Smooth muscle cell (in vitro differentiated cells): ENCODE results near the gene TRMT44. TPM values are rescaled to one million over a fixed set of nuclear protein-coding genes. Genes with fewer than 3 reads are reported as not detected.

ENCODE experiments used
- DNase-seq: peaks from one replicate; lab custom pipeline; 2025; ENCODE audit not compliant: unreplicated experiment; lab: John Stamatoyannopoulos, UW
- H2AFZ ChIP-seq: fragments of 200-600 bp; sonication (generic); 2 replicates; pipeline ENCODE4 v1.6.0; 2016; ENCODE audit warnings: antibody characterized with exemption, low read depth, mild to moderate bottlenecking
- H3F3A ChIP-seq: fragments of 200-600 bp; sonication (generic); 2 replicates; pipeline ENCODE4 v1.6.0; 2017; ENCODE audit warnings: antibody characterized with exemption, low read depth
- H3K27ac ChIP-seq: fragments of 200-600 bp; sonication (generic); 2 replicates; pipeline ENCODE4 v1.5.1; 2016; ENCODE audit warnings: low read depth, mild to moderate bottlenecking
- H3K27me3 ChIP-seq: fragments of 200-600 bp; sonication (generic); 2 replicates; pipeline ENCODE4 v1.6.1; 2016; ENCODE audit warnings: low read depth, mild to moderate bottlenecking
- H3K36me3 ChIP-seq: fragments of 200-600 bp; sonication (generic); 2 replicates; pipeline ENCODE4 v1.5.1; 2016; ENCODE audit warnings: low read depth
- H3K4me1 ChIP-seq: fragments of 200-600 bp; sonication (generic); 2 replicates; pipeline ENCODE4 v1.5.1; 2016; ENCODE audit warnings: low read depth
- H3K4me2 ChIP-seq: fragments of 200-600 bp; sonication (generic); 2 replicates; pipeline ENCODE4 v1.6.0; 2016; ENCODE audit warnings: mild to moderate bottlenecking
- H3K4me3 ChIP-seq: fragments of 200-600 bp; sonication (generic); 2 replicates; pipeline ENCODE4 v1.5.1; 2016; ENCODE audit warnings: mild to moderate bottlenecking
- H3K79me2 ChIP-seq: fragments of 200-600 bp; sonication (generic); 2 replicates; pipeline ENCODE4 v1.6.0; 2016; ENCODE audit warnings: low read depth, mild to moderate bottlenecking
- H3K9ac ChIP-seq: fragments of 200-600 bp; sonication (generic); 2 replicates; pipeline ENCODE4 v1.6.0; 2016; ENCODE audit warnings: low read depth
- H3K9me3 ChIP-seq: fragments of 200-600 bp; sonication (generic); replicated peaks from 2 replicates; pipeline ENCODE4 v1.5.1; 2016; ENCODE audit warnings: low read depth
- H4K20me1 ChIP-seq: fragments of 200-600 bp; sonication (generic); 2 replicates; pipeline ENCODE4 v1.6.0; 2016; ENCODE audit warnings: low read depth
- CTCF ChIP-seq: fragments of 200-600 bp; sonication (generic); IDR thresholded peaks from 2 replicates; pipeline ENCODE4 v1.5.1; 2017; ENCODE audit warnings: borderline replicate concordance, mild to moderate bottlenecking, antibody characterized with exemption; ENCODE audit not compliant: insufficient read depth, poor library complexity, severe bottlenecking
- WGBS: methylation state at CpG from one replicate; pipeline ENCODE4 v1.1.7; 2016; ENCODE audit warnings: low lambda C conversion rate; 5-methylcytosine and 5-hydroxymethylcytosine counted together
- polyA plus RNA-seq: library from polyadenylated mRNA; unstranded; fragments of >200 nt; fragmentation: Nextera tagmentation; extraction: Ambion mirVana; gene quantifications from 2 replicates; pipeline ENCODE4 v1.2.1, GENCODE V29; 2016
- total RNA-seq: library from RNA; depleted of rRNA; stranded (reverse); fragments of >200 nt; gene quantifications from 2 replicates; pipeline ENCODE4 v1.2.3, GENCODE V29; 2014

Gene TRMT44
- total and polyA plus RNA-seq, 2 experiments from 2014 or later: 5.0 to 18.7 TPM

- Histone ChIP-seq H3K4me3 (no peak overlapping the region), H3K27me3 (no peaks in the 10 kb centered on the region), H4K20me1 (no peaks in the 10 kb centered on the region), H3K9ac (no peak overlapping the region), H3K4me1 (no peaks in the 10 kb centered on the region), H3K79me2 (no peaks in the 10 kb centered on the region), H3F3A (no peaks in the 10 kb centered on the region), H3K4me2 (no peak overlapping the region), H2AFZ (no peak overlapping the region), H3K36me3 (no peaks in the 10 kb centered on the region), H3K9me3 (no peaks in the 10 kb centered on the region), H3K27ac (no peak overlapping the region)
- no peak for TF ChIP-seq CTCF
- 88% methylated on average over 5 of the region's 5 CpGs for WGBS
- DNase-seq: no peak
Observed at GRCh38 chr4:8516996-8517550, 76.5 kb downstream of the TRMT44 start.

GRCh38 chr4:8517946-8518345, 77.4 kb downstream of the TRMT44 start:
- Histone ChIP-seq H3K4me1 (no peaks in the 10 kb centered on the region), H2AFZ (no peak overlapping the region), H3K9me3 (no peaks in the 10 kb centered on the region), H3K4me3 (no peak overlapping the region), H3K36me3 (no peaks in the 10 kb centered on the region), H3F3A (no peaks in the 10 kb centered on the region), H3K27ac (no peak overlapping the region), H3K4me2 (no peak overlapping the region), H3K27me3 (no peaks in the 10 kb centered on the region), H3K9ac (no peak overlapping the region), H3K79me2 (no peaks in the 10 kb centered on the region), H4K20me1 (no peaks in the 10 kb centered on the region)
- WGBS: 93% methylated on average over 13 of the region's 13 CpGs
- no peak for DNase-seq
- no peak for TF ChIP-seq CTCF

- Histone ChIP-seq H3K4me2 (no peak overlapping the region), H3F3A (no peaks in the 10 kb centered on the region), H3K9ac (no peak overlapping the region), H2AFZ (no peak overlapping the region), H3K9me3 (no peaks in the 10 kb centered on the region), H3K27ac (no peak overlapping the region), H3K4me3 (no peak overlapping the region), H3K79me2 (no peaks in the 10 kb centered on the region), H3K27me3 (no peaks in the 10 kb centered on the region), H3K36me3 (no peaks in the 10 kb centered on the region), H4K20me1 (no peaks in the 10 kb centered on the region), H3K4me1 (no peaks in the 10 kb centered on the region)
- DNase-seq: no peak
- WGBS: 88% methylated on average over 24 of the region's 24 CpGs
- no peak for TF ChIP-seq CTCF
Observed at GRCh38 chr4:8522160-8523120, 81.9 kb downstream of the TRMT44 start.
